H1 (cell line): ENCODE data around the gene KDSR. TPM values are rescaled to one million over a fixed set of nuclear protein-coding genes. Genes with fewer than 3 reads are reported as not detected.

Source experiments
- KDM1A ChIP-seq: fragments of 200-600, 300-600 bp; sonication (generic); IDR thresholded peaks from 2 replicates; pipeline ENCODE4 v1.7.1; 2016; ENCODE audit warnings: mild to moderate bottlenecking, low read length, borderline replicate concordance
- SIN3A ChIP-seq, 2 experiments: IDR thresholded peaks in 1 of 2; conservative IDR thresholded peaks in 1 of 2; 2 replicates each; pipeline ENCODE4 v1.6.1; 2011 to 2012; ENCODE audit warnings: low read length in 2 of 2, improper control_type of control experiment in 1 of 2, low read depth in 1 of 2, mild to moderate bottlenecking in 1 of 2
- polyA plus RNA-seq, 7 experiments: library from polyadenylated mRNA; depleted of rRNA in 3 of 7; stranded (reverse) in 5 of 7; unstranded in 2 of 7; fragments of >200 nt in 5 of 7; fragments of 200-250 nt in 2 of 7; gene quantifications; 1 replicate in 5 of 7; 2 replicates in 1 of 7; 4 replicates in 1 of 7; pipeline versions ENCODE4 v1.2.1 to v1.2.3, GENCODE V29; 2011 to 2013; ENCODE audit warnings: missing spikeins in 2 of 7, mixed read lengths in 2 of 7
- total RNA-seq: library from RNA; stranded (reverse); fragmentation: NEBNext Ultra II Directional; extraction: Animal tissue kit (Norgen Biotek cat#: 25700); gene quantifications from 2 replicates; pipeline ENCODE4 v1.2.1, GENCODE V29; 2021

The KDSR gene
- total and polyA plus RNA-seq, 2 of the 8 experiments (the other 6 are each of a cell fraction or from before 2014, with no cell fraction given): 12.4 to 50.5 TPM

GRCh38 chr18:63379639-63379962, 12.6 kb upstream of the KDSR start (continued):
- TF ChIP-seq KDM1A (no peak), SIN3A (conservative IDR thresholded peaks at IDR 0.05 in 1 of 2, IDR thresholded peaks at IDR 0.05 in 1 of 2; ENCODE audit: low read depth in 1 of 2, low read length in 2 of 2) (no peak)
